Kidney (tissue), 14 donors: ENCODE measurements around the gene KYNU. TPM values are rescaled to one million over a fixed set of nuclear protein-coding genes. Genes with fewer than 3 reads are reported as not detected.

Experiments used
- DNase-seq, 5 donors: peaks; one replicate each; pipeline ENCODE4 v3.0.0-alpha.2; 2013 to 2020
- FAIRE-seq: peaks from 2 replicates; lab custom pipeline; 2012; peaks lifted over from hg19 to GRCh38; lab: Jason Lieb, UNC
- H3K27ac ChIP-seq, 2 donors: one replicate each; pipeline ENCODE4 v1.7.0; 2013; ENCODE audit warnings: low read depth in 2 of 2, low read length in 2 of 2, inconsistent platforms in 1 of 2
- H3K27me3 ChIP-seq: one replicate; pipeline ENCODE4 v1.7.1; 2013; ENCODE audit warnings: low read length, inconsistent platforms; ENCODE audit not compliant: control insufficient read depth, insufficient read depth
- H3K36me3 ChIP-seq, 3 donors: one replicate each; pipeline versions ENCODE4 v1.7.0 to v1.7.1; 2013; ENCODE audit warnings: low read length in 3 of 3, control low read depth in 1 of 3, inconsistent platforms in 1 of 3; ENCODE audit not compliant: insufficient read depth in 3 of 3, control insufficient read depth in 2 of 3
- H3K4me1 ChIP-seq, 3 donors: one replicate each; pipeline versions ENCODE4 v1.7.0 to v1.7.1; 2013; ENCODE audit warnings: low read length in 3 of 3, inconsistent platforms in 1 of 3, low read depth in 1 of 3; ENCODE audit not compliant: control insufficient read depth in 2 of 3, insufficient read depth in 2 of 3
- H3K4me3 ChIP-seq, 3 donors: one replicate each; pipeline versions ENCODE4 v1.7.0 to v1.8.1; 2013; ENCODE audit warnings: low read length in 3 of 3, control low read depth in 1 of 3, inconsistent platforms in 1 of 3
- H3K9ac ChIP-seq, 3 donors: one replicate each; pipeline versions ENCODE4 v1.7.0 to v1.7.1; 2013; ENCODE audit warnings: low read length in 3 of 3, control low read depth in 1 of 3, inconsistent platforms in 1 of 3
- H3K9me3 ChIP-seq, 3 donors: one replicate each; pipeline versions ENCODE4 v1.7.0 to v1.7.1; 2013; ENCODE audit warnings: low read length in 3 of 3, control low read depth in 1 of 3, inconsistent platforms in 1 of 3; ENCODE audit not compliant: control insufficient read depth in 2 of 3, insufficient read depth in 1 of 3
- CTCF ChIP-seq: IDR thresholded peaks from 3 replicates; pipeline ENCODE4 v1.5.1; 2012; ENCODE audit warnings: mild to moderate bottlenecking, moderate library complexity, borderline replicate concordance; ENCODE audit not compliant: insufficient read depth; ENCODE audit errors: extremely low read depth
- intact Hi-C: fragments of 100-400 bp; cut with DNase I; formaldehyde crosslinking; loops from one replicate; pipeline ENCODE4 v1.11.1; 2022
- polyA plus RNA-seq: library from polyadenylated mRNA; stranded (reverse); fragments of 350-450 nt; fragmentation: Illumina TruSeq; extraction: RNeasy Lipid Tissue Mini Kit (QIAGEN cat#74804); gene quantifications from one replicate; pipeline ENCODE4 v1.2.3, GENCODE V29; 2014; ENCODE audit warnings: low read depth, low replicate concordance; ENCODE audit not compliant: insufficient read depth
- total RNA-seq: library from RNA; stranded (reverse); fragmentation: NEBNext Ultra II Directional; extraction: Animal tissue kit (Norgen Biotek cat#: 25700); gene quantifications from one replicate; pipeline ENCODE4 v1.2.1, GENCODE V29; 2021
- donor health status: control.
- donor health status: control.
- donor health status: control.
- donor health status: control.
- donor health status: control.
- donor health status: DM: yes; HTN: yes; CAD: no.
- donor health status: Normal renal cell carcinoma (clear cell type).

Gene KYNU
- total and polyA plus RNA-seq, 2 donors from 2014 or later: 6.4 to 14.5 TPM

- no peak for FAIRE-seq
- DNase-seq: no peak
- intact Hi-C loops: no loop called here
Measured at GRCh38 chr2:142936629-142937028, 59.2 kb downstream of the KYNU start.

GRCh38 chr2:142937347-142937746 lies 59.9 kb downstream of the KYNU start:
- Histone ChIP-seq H3K27ac (no peak overlapping the region), H3K36me3 (no peaks in the 10 kb centered on the region), H3K4me3 (no peak overlapping the region), H3K27me3 (no peaks in the 10 kb centered on the region), H3K4me1 (no peaks in the 10 kb centered on the region), H3K9me3 (no peaks in the 10 kb centered on the region), H3K9ac (no peak overlapping the region)
- TF ChIP-seq CTCF: no peak
- DNase-seq (no peak), FAIRE-seq (no peak)
- intact Hi-C loops: no loop called here

More at GRCh38 chr2:142936629-142937028, 59.2 kb downstream of the KYNU start:
- H3K4me1 ChIP-seq: no peaks in the 10 kb centered on the region
- no peaks in the 10 kb centered on the region for H3K27me3 ChIP-seq
- TF ChIP-seq CTCF: no peak
- no peak overlapping the region for H3K4me3 ChIP-seq
- no peaks in the 10 kb centered on the region for H3K36me3 ChIP-seq
- H3K9ac ChIP-seq: no peak overlapping the region
- H3K9me3 ChIP-seq: no peaks in the 10 kb centered on the region
- no peak overlapping the region for H3K27ac ChIP-seq

GRCh38 chr2:142938240-142938639 lies 60.8 kb downstream of the KYNU start:
- Histone ChIP-seq H3K9ac (no peak overlapping the region), H3K27me3 (no peaks in the 10 kb centered on the region), H3K9me3 (no peaks in the 10 kb centered on the region), H3K36me3 (no peaks in the 10 kb centered on the region), H3K27ac (no peak overlapping the region), H3K4me1 (no peaks in the 10 kb centered on the region), H3K4me3 (no peak overlapping the region)
- DNase-seq (peak in 1 of 5 donors; percentile 12), FAIRE-seq (no peak)
- TF ChIP-seq CTCF: no peak
- intact Hi-C loops: no loop called here

- no peak overlapping the region for H3K27ac ChIP-seq
- no peaks in the 10 kb centered on the region for H3K27me3 ChIP-seq
- no peak for TF ChIP-seq CTCF
- H3K4me3 ChIP-seq: no peak overlapping the region
- FAIRE-seq (no peak), DNase-seq (no peak)
- no peaks in the 10 kb centered on the region for H3K9me3 ChIP-seq
- H3K4me1 ChIP-seq: no peaks in the 10 kb centered on the region
- intact Hi-C loops: no loop called here
- H3K9ac ChIP-seq: no peak overlapping the region
- no peaks in the 10 kb centered on the region for H3K36me3 ChIP-seq
Measured at GRCh38 chr2:142940606-142941223, 63.3 kb downstream of the KYNU start.
